SK-N-SH (cell line): ENCODE measurements around the gene REXO1.

Source experiments
- EZH2phosphoT487 ChIP-seq: fragments of 200-600 bp; sonication (generic); IDR thresholded peaks from 2 replicates; pipeline ENCODE4 v1.6.1; 2017; ENCODE audit warnings: low read depth, mixed run types, mild to moderate bottlenecking, antibody characterized with exemption, moderate library complexity, borderline replicate concordance
- MXI1 ChIP-seq: IDR thresholded peaks from 2 replicates; pipeline ENCODE4 v1.6.1; 2012; ENCODE audit warnings: mild to moderate bottlenecking, low read depth, low read length, improper control_type of control experiment
- POLR2AphosphoS5 ChIP-seq: IDR thresholded peaks from 2 replicates; pipeline ENCODE4 v1.6.1; 2012; ENCODE audit warnings: low read depth, low read length

GRCh38 chr19:1825909-1826556, 22.2 kb downstream of the REXO1 start:
- TF ChIP-seq MXI1: no peak
- TF ChIP-seq POLR2AphosphoS5: no peak
- TF ChIP-seq EZH2phosphoT487: no peak
